GM18505 (cell line): Measurements from ENCODE around the gene BTBD7.

Experiments used
- ATAC-seq: cut with Tn5 transposase; IDR thresholded peaks from one replicate; pipeline ENCODE4 v1.9.1; 2021; ENCODE audit not compliant: unreplicated experiment
- POLR2A ChIP-seq: IDR thresholded peaks from 4 replicates; pipeline ENCODE4 v1.6.1; 2011; ENCODE audit warnings: borderline replicate concordance; ENCODE audit not compliant: insufficient read depth, insufficient read length; ENCODE audit errors: extremely low read depth

The BTBD7 gene

DNA sequence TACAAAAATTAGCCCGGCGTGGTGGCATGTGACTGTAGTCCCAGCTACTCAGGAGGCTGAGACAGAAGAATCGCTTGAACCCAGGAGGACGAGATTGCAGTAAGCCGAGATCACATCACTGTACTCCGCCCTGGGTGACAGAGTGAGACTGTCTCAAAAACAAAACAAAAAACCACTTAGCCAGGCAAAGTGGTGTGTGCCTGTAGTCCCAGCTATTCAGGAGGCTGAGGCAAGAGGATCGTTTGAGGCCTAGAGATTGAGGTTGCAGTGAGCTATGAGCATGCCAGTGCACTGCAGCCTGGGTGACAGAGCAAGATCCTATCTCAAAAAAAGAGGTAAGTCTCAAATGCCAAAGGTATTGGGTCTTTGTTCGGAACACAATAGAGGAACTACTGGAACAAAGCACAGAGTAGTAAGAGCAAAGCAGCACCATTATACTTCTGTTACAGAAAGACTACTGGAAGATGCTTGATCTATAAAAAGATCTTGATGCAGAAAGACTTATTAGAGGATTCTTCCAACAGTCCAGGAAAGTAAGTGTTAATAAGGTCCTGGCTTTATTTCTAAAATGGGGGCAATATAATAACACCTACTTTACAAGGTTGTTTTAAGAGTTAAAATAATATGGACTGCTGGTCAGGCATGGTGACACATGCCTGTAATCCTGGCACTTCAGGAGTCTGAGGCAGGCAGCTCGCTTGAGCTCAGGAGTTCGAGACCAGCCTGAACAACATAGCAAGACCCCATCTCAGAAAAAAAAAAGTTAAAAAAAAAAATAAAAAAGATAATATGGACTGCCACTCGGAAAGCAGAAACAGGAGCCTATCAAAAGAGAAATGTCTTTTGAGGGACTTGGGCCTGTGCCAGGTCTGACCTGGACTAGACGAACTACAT is 29.9 kb downstream of the BTBD7 start:
- no peak for TF ChIP-seq POLR2A
- no peak for ATAC-seq

DNA sequence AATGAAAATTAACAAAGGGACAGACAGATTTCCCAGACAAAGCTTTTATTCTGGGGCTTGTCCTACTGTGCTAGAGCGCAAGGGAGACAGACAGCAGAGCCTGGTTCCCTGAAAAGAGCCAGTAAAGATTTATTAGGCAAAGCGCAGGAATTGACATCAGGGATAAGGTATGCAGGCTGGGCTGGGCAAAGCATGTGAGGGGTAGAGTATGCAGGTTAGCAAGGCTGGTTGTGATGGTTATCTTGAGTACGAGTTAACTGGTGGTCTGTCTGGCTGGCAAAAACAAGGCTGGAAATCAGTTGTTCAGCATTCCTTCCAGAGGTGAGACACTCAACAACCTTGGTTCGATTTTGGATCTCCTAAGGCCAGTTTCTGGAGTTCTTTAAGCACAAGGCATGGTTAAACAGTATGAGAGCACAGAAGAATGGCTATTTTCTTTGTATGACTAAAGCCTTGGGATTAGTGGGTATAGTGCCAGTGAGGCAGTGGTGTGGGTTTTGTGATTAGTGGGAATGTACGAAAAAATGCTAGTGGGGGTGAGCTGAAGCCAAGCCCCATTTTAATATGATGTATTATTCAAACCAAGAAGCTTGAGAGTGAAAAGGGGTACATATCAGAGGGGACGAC is 30.9 kb downstream of the BTBD7 start:
- ATAC-seq = no peak

DNA sequence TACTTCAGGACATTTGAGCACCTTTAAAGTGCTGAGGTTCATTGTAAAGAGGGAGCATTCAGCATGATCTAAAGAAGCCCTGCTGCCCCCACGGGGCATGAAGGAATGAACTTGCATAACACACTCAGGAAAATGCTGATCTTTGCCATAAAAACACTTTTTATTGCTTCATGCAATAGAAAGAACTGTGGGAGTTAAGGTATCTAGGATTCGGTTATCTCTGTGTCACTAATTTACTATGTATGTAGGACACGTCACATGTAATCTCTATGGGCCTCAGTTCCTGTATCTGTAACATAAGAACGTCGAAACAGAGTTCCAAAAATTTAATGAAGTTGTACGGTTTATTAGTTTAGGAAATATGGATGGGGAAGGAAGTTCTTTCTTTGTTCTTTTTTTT is 33.0 kb downstream of the BTBD7 start:
- no peak for TF ChIP-seq POLR2A
- no peak for ATAC-seq

More for the DNA sequence above, 30.9 kb downstream of the BTBD7 start:
- no peak for TF ChIP-seq POLR2A

DNA sequence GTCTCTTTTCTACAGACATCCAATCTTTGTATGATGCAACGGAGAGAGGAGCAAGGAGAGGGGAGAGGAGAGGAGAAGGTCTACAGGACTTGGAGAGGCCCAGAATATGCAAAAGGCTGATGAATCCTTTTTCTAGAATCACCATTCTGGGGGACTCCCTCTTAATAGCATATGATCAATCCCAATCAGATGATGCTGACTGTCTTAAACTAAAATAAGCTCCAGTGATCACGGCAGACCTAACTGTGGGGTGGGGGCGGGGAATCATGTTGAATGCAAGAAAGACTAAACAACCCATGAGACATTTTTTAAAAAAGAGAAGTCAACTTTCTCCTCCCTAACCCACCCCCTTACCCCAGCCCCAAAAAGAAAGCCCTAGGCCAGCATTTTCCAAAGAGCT is 33.4 kb downstream of the BTBD7 start:
- no peak for TF ChIP-seq POLR2A
- ATAC-seq = no peak

DNA sequence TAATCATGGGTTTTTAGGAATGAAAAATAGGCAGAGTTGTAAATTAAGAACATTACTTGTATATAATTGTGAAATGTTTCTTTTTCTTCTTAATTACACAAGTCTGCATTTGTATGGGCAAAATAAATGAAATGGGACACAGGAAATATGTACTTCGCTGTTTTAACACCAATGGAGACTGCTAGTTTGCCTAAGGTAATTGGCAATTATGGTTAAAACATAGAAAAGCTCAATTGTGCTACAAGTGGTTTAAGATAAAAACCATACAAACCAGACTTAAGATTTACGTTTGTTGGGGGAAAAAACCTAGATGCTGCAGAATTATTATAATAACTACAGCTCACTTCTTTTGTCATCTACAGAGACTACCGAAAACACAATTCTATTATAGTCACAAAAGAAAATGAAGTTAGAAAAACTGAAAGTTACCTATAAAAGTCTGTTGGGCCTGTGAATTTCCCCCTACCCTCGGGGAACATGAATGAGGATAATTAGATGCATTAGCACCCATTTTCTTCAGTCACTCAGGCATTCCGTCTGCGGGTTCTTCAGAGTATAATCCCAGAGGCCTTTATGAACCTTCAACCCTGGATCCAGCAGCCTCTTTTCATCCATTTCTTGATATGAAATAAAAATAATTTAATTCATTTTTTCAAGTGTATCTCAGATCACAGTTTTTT is 37.2 kb downstream of the BTBD7 start:
- ATAC-seq = no peak
- no peak for TF ChIP-seq POLR2A

DNA sequence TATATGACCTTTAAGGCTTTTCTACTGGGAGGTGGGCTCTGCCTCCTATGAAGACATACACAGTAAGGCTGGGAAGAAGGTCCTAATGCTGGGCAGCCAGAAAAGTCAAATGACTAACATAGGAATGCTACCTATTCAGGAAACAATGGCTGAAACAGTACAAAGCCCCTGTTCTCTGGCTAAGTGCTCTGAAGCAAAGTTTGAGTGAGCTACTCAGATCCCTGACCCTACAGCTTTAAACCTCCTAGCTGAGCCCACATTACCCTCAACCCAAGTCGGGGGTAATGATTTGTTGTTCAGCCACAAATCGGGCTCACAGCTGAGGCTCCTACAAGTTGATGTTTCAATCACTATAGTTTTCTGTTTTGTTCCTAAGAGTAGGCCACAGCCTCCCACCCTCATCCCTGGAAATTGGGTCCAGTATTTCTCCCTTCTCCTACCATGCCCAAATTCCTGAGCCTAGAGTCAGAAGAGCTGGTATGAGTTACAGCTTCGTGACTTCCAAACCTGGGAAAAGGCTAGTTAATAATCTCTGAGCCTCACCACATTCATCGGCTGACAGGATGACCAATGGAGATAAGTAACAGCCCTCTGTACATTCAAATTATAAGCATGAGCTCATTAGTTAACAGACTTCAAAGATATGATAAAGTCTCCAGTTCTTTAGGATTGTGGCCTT is 46.5 kb downstream of the BTBD7 start:
- ATAC-seq = no peak
- no peak for TF ChIP-seq POLR2A

DNA sequence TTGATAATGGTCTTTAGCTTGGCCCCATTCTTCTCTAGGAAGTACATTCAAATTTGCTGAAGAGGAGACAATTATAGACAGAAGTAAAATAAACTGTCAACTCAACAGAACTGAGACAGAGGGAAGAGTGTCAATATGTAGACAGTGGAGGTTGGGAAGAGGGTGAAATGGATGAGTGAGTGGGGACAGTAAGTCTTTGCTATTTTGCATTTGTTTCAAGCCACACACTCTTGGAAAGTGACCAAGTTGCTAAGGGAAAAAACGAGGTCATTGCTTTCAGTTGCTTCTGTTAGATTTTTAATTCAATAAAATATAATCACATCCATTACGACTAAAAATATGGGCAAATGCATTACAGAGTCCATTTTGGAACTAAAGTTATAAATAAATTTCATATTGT is 47.8 kb downstream of the BTBD7 start:
- no peak for TF ChIP-seq POLR2A
- ATAC-seq = no peak

DNA sequence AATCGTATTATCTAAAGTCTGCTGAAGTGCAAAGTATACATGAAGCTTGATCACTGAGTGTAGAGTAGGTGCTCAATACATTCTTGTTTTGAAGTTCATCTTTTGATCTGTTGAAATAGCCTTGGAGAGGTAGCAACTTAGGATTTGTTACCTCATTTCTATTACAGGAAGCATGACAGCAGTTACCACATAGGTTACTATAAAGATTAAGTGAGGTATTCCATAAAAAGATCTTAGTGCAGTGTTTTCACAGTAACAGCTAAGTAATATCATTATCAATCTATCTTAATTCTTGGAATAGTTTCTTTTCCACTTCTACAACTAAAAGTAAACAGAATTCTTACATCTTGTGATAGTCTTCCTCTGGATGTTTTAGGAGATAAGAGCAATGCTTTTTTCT is 50.9 kb downstream of the BTBD7 start:
- ATAC-seq = no peak

DNA sequence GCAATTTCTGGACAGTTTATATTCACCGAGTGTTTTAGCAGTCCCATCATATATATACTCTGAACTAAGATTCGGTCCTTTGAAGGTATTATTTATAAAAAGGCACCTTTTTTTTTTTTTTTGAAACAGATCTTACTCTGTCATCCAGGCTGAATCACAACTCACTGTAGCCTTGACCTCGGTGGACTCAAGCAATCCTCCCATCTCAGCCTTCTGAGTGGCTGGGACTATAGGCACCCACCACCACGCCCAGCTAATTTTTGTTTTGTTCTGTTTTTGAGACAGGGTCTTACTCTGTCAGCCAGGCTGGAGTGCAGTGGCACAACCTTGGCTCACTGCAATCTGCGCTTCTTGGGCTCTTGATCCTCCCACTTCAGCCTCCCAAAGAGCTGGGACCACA is 52.1 kb downstream of the BTBD7 start:
- ATAC-seq = no peak
- no peak for TF ChIP-seq POLR2A

More for the DNA sequence above, 50.9 kb downstream of the BTBD7 start:
- TF ChIP-seq POLR2A = no peak

DNA sequence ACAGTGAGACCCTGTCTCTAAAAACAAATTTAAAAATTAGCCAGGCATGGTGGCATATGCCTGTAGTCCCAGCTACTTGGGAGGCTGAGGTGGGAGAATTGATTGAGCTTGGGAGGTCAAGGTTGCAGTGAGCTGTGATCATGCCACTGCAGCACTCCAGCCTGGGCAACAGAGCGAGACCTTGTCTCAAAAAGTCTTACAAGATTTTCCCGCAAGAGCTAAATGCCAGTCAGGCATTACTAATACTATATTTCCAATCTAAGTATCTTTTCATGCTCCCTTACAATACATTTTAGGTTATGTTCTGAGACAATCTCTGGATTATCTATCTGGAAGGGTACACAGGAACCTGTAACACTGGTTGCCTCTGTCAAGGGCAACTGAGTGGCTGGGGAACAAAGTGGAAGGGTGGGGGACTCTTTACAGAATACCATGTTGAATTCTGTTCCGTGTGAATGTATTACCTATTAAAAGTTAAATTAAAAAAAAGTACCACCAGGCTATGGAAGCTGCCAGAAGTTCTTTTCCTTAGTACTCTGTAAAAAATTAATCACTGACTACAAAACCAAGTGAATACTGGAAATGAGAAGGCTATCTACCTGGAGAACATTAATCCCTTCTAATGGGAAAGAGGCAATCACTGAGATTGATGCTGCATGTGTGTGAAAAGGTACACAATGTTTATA is 56.7 kb downstream of the BTBD7 start:
- no peak for ATAC-seq
- TF ChIP-seq POLR2A = no peak

DNA sequence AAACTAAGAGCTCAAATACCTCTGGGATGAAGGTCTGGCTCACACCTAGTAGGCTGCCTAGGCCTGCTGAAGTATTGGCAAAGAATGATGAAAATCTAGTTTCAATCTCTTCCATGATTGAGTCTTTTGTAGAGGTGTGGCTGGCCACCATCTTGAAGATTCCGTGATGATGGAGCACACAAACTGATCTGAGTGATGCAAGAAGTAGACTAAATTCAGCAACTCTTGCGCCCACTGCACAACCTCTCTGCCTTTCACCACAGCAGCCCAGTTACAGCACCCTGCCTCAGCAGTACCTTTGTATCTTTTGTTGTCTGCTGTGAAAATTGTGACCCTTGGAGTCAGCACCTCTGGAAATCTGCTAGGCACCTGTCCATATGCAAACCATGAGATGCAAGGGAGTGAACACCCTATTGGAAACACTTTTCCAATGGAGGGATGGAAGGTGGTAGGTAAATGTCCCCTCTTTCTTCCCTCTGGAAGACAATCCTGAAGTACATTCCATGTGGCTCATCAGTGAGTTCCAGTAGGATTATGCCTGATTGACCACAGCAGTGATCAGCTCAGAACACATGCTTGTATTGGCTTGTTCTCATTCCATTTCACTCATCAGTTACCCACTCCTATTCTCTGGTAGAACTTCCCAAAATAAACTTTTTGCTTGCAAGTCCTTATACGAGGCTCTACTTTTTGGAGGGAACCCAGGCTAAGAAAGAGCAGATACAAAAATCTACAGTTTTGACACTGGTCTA is 58.6 kb downstream of the BTBD7 start:
- no peak for TF ChIP-seq POLR2A
- no peak for ATAC-seq

DNA sequence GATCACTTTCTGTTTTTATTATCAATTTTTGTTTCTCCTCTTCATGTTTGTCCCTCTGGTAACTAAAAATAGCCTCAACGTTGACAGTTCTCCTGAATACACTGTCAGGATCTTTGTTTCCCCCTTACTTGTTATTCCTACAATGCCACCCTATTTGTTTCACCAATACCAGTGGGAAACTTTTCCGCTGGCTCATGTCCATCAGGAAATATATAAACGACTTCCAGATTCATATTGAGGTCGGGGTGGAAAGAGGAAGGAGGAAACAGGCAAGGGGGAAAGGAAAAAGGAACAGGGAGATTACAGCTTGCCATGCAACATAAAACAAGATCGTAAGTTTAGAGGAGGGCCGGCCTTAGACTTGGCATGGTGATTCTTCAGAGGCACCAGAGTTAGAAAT is 61.7 kb downstream of the BTBD7 start:
- TF ChIP-seq POLR2A = no peak
- no peak for ATAC-seq

DNA sequence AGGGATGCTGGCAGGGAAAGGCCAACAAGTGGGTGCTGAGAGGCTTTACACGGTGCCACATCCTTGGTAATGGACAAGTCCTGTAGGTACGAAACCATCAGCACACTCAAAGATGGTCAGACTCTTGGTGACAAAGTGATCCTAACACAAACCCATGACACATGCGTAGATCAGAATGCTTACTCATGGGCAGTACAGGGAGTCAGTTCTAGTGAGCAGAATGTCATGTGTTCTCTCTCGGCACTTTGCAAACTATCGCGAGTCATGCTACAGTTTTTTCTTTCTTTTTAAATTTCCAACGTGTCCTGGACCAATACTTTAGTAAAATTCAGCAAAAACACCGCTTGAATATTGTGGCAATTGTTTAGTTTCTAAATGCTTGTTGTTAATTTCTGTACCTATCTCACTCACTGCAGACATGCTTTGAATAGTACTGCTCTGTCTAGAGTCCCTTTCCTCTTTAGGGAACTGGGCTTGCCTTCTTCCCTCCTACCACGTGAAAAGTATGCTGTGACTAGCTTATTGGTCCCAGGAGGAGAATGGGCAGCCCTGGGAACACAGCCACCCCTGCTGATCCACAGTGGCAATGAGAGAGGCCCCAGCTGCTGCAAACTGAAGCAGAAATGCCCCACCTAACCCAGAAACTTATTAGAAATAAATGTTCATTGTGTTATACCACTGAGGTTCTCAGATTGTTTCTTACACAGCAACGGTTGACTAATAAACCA is 63.3 kb downstream of the BTBD7 start:
- no peak for TF ChIP-seq POLR2A
- ATAC-seq = no peak
